SK-MEL-5 (cell line): Measurements from ENCODE around the gene CCNK. TPM values are rescaled to one million over a fixed set of nuclear protein-coding genes. Genes with fewer than 3 reads are reported as not detected.

Experiments
- DNase-seq: peaks from one replicate; pipeline ENCODE4 v3.0.0-alpha.2; 2016; ENCODE audit warnings: low read depth, low spot score
- in situ Hi-C: cut with HindIII; loops from 2 replicates; pipeline ENCODE4 v1.10.0; 2016; ENCODE audit warnings: low sequenced_read_pairs, high pct_unique_total_duplicates, low pct_unique_long_range_greater_than_20kb
- total RNA-seq: library from RNA; depleted of rRNA; stranded (reverse); fragments of >200 nt; shearing (Covaris generic); gene quantifications from 2 replicates; pipeline ENCODE4 v1.2.3, GENCODE V29; 2014

The CCNK gene
- total RNA-seq, 1 experiment from 2014 or later: 22.0 TPM

- no peak for DNase-seq
- in situ Hi-C loops: no loop called here
Observed at GRCh38 chr14:99461411-99462085, 19.7 kb upstream of the CCNK start.

- no peak for DNase-seq
- in situ Hi-C loops: no loop called here
Observed at GRCh38 chr14:99462210-99462609, 19.0 kb upstream of the CCNK start.

GRCh38 chr14:99463974-99464373 lies 17.2 kb upstream of the CCNK start:
- no peak for DNase-seq
- in situ Hi-C loops: no loop called here

GRCh38 chr14:99465288-99465687 lies 15.9 kb upstream of the CCNK start:
- in situ Hi-C loops: no loop called here
- no peak for DNase-seq

- no peak for DNase-seq
- in situ Hi-C loops: no loop called here
Observed at GRCh38 chr14:99466758-99467157, 14.5 kb upstream of the CCNK start.

- in situ Hi-C loops: no loop called here
- no peak for DNase-seq
Observed at GRCh38 chr14:99467336-99468078, 13.7 kb upstream of the CCNK start.

GRCh38 chr14:99468081-99468480 lies 13.1 kb upstream of the CCNK start:
- DNase-seq: no peak
- in situ Hi-C loops: no loop called here

GRCh38 chr14:99468836-99469592 lies 12.2 kb upstream of the CCNK start:
- no peak for DNase-seq

GRCh38 chr14:99471731-99472130 lies 9.5 kb upstream of the CCNK start:
- in situ Hi-C loops: no loop called here
- no peak for DNase-seq

More at GRCh38 chr14:99468836-99469592, 12.2 kb upstream of the CCNK start:
- in situ Hi-C loops: no loop called here

- no peak for DNase-seq
- in situ Hi-C loops: no loop called here
Observed at GRCh38 chr14:99472937-99473336, 8.3 kb upstream of the CCNK start.

GRCh38 chr14:99473458-99473857 lies 7.8 kb upstream of the CCNK start:
- no peak for DNase-seq
- in situ Hi-C loops: no loop called here

GRCh38 chr14:99475179-99475578 lies 6.0 kb upstream of the CCNK start:
- in situ Hi-C loops: no loop called here
- DNase-seq: peak; percentile 67

- DNase-seq: no peak
Observed at GRCh38 chr14:99475660-99476059, 5.5 kb upstream of the CCNK start.

GRCh38 chr14:99476864-99477263 lies 4.3 kb upstream of the CCNK start:
- no peak for DNase-seq

More at GRCh38 chr14:99475660-99476059, 5.5 kb upstream of the CCNK start:
- in situ Hi-C loops: no loop called here

GRCh38 chr14:99478128-99478527 lies 3.1 kb upstream of the CCNK start:
- in situ Hi-C loops: no loop called here
- no peak for DNase-seq

More at GRCh38 chr14:99476864-99477263, 4.3 kb upstream of the CCNK start:
- in situ Hi-C loops: no loop called here

GRCh38 chr14:99479160-99479905 lies 1.9 kb upstream of the CCNK start:
- no peak for DNase-seq
- in situ Hi-C loops: no loop called here

- in situ Hi-C loops: no loop called here
- peak; percentile 36 for DNase-seq
Observed at GRCh38 chr14:99479906-99480869, 1.0 kb upstream of the CCNK start, which contains the start of gene SETD3. Gene SETD3 (minus strand): TSS chr14:99480859. CDS start chr14:99465805, 15,054 bp downstream.
